ENCODE data around the gene CBFA2T2.
"Not testable (repeated sequence)": the region's sequence is repeated elsewhere in the genome, so short reads cannot be mapped to it uniquely, and the experiment has no call there.

The CBFA2T2 gene

DNA sequence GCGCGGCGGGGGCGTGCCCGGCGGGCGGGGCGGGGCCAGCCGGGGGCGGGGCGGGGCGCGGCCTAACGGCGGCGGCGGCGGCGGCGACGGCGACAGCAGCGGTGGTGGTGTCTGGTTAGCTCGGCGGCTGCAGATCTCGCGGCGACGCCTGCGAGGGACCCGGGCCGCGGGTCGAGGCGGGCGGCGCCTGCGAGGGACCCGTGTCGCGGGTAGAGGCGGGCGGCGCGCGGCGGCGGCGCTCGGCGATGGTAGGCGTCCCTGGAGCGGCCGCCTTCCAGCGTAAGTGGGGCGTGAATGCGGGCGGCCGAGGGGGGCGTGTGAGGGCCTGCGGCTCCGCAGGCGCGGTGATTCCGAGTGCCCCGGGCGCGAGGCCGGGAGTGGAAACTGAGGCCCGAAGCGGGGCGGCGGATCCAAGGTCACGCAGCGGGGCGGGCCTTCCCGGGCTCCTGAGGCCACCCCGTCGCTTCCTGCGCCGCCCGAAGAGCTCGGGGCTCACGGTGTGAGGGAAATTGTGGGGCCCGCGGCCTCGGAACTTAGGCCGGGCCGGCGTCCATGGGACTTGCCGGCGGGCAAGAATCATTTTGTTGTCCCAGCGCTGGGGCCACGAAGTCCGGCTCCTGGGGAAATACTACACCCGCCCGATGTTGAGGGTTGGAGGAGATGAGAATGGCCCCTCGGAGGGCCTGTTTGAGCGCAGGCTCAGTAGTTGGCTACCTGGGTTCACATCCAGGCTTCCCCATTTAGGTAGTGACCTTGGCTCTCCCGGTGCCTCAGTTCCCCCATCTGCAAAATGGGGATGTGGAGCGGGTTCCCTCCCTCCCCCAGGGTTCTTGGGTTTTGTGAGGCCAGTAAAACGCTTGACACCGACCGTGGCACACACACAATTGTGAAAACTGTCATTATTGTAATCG lies at the start of gene CBFA2T2:
Gene CBFA2T2 (plus strand): TSS at position 74 of the 911 bp plus-strand sequence. CDS start 172 bp downstream, at position 246.
- TF ChIP-seq, protein P1, sequence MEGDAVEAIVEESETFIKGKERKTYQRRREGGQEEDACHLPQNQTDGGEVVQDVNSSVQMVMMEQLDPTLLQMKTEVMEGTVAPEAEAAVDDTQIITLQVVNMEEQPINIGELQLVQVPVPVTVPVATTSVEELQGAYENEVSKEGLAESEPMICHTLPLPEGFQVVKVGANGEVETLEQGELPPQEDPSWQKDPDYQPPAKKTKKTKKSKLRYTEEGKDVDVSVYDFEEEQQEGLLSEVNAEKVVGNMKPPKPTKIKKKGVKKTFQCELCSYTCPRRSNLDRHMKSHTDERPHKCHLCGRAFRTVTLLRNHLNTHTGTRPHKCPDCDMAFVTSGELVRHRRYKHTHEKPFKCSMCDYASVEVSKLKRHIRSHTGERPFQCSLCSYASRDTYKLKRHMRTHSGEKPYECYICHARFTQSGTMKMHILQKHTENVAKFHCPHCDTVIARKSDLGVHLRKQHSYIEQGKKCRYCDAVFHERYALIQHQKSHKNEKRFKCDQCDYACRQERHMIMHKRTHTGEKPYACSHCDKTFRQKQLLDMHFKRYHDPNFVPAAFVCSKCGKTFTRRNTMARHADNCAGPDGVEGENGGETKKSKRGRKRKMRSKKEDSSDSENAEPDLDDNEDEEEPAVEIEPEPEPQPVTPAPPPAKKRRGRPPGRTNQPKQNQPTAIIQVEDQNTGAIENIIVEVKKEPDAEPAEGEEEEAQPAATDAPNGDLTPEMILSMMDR (IDR thresholded peaks at IDR 0.05; ENCODE audit: borderline replicate concordance, insufficient read depth, low read depth, low read length), result no peak
- H3K4me3 ChIP-seq (ENCODE audit: low read depth, low read length), result peak within 1 kb of the TSS; percentile 87

DNA sequence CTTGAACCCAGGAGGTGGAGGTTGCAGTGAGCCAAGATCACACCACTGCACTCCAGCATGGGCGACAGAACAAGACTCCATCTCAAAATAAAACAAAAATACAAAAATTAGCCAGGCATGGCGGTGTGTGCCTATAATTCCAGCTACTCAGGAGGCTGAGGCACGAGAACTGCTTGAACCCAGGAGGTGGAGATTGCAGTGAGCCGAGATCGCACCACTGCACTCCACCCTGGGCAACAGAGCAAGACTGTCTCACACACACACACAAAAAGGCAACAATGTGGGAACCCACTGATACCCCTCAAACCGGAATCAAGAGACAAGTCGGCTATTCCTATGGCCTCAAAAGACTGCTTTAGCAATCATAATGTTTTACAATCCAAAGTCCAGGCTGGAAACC lies 49.3 kb upstream of the CBFA2T2 start:
- H3K4me3 ChIP-seq (ENCODE audit: low read depth, low read length), result not testable (repeated sequence)

DNA sequence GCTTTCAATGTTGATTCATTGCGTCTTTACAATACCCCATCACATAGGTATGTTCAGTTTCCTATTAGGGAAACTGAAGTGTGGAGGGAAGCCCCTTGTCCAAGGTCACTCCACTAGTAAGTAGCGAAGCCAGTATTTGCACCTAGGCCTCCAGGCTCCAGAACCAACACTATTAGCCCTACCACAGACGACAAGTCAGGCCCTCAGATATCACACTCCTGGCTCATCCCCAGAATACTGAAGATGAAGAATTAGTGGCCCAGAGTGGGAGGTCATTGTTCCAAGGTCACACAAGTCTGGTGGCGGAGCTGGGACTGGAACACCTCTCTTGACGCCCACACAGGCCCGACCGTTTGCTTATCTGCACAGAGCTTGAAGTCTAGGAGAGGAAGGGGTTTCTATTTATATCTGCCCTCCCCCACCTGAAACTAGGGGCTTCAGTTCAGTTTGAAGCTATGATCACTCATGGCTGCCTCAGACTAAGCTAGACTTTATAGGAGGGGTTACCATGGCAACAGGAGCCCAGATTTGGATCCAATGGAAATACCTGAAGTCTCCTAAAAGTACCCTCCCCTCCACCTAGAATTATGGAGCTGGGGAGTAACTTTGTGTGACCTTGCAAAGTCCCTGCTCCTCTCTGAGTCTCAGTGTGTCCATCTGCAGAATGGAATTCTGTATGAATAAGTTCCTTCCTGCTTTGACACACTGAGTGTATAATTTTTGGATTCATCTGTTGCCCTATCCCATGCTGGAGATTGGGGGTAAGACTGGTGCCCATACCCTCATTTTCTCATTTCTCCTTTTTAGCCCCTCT lies 48.5 kb upstream of the CBFA2T2 start:
- no peak overlapping the region for H3K4me3 ChIP-seq (ENCODE audit: low read depth, low read length)
- TF ChIP-seq, protein P1 (IDR thresholded peaks at IDR 0.05; ENCODE audit: borderline replicate concordance, insufficient read depth, low read depth, low read length), result no peak

DNA sequence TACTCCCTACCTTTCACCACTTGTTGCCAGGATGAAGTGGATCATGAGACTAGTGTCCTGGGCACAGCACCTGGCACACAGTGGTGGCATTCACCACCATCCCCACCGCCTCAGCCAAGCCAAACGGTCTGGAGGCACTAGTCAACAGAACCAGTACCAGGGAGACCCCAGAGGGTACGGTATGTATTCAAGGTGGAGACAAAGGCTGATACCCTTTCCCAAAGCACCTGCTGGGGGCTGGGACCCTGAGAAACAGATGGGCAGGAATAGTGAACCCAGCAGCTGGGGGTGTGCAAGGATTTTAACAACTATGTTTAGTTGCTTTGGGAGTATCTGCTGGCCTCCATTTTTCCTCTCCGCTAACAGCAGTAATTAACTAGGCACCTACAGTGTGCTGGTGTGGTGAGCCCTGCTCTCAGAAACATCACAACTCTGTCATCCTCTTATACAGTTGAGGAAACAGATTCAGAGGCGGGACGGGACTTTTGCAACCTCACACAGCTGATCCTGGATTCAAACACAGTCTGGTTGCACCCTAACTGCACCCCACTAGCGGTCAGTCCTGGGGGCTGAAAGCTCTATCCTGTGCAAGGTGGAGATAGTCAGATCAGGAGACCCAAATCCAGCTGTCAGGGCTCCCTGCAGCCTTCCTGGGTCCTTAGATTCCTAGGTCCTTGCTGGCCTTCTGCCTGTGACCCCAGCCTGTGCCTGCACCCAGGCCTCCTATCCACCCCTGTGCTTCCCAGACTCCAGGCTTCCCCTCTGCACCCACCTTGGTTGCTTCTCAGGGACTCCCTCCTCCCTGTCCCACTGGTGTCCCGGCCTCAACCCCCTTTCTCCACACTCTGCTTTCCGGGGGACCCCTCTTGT lies 47.5 kb upstream of the CBFA2T2 start:
- peak overlapping the region; percentile 64 for H3K4me3 ChIP-seq (ENCODE audit: low read depth, low read length)
- TF ChIP-seq, protein P1 (IDR thresholded peaks at IDR 0.05; ENCODE audit: borderline replicate concordance, insufficient read depth, low read depth, low read length), result no peak

DNA sequence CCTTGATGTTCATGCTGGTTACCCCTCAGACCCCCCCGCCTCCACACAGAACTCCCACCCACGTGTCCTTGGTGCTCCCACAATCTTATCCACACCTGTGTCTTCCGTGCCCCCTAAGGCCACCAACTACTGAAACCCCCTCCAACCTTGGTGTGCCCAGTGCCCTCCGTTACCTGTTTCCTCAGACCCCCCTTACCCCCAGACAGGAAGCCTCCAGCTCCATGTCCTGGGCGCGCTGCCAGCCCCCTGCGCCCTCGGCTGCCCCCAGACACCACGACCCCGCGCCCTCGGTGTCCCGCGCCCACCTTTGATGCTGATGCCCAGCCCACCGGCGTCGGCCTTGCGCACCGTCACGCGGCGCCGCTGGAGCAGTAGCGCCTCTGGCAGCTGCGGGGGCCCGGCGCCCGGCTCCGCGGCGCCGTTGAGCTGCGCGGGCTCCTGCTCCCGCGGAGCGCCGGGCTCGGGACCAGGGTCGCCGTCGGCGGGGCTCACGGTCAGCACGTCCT lies 46.8 kb upstream of the CBFA2T2 start:
- H3K4me3 ChIP-seq (ENCODE audit: low read depth, low read length), result peak overlapping the region; percentile 64
- TF ChIP-seq, protein P1 (IDR thresholded peaks at IDR 0.05; ENCODE audit: borderline replicate concordance, insufficient read depth, low read depth, low read length), result no peak

DNA sequence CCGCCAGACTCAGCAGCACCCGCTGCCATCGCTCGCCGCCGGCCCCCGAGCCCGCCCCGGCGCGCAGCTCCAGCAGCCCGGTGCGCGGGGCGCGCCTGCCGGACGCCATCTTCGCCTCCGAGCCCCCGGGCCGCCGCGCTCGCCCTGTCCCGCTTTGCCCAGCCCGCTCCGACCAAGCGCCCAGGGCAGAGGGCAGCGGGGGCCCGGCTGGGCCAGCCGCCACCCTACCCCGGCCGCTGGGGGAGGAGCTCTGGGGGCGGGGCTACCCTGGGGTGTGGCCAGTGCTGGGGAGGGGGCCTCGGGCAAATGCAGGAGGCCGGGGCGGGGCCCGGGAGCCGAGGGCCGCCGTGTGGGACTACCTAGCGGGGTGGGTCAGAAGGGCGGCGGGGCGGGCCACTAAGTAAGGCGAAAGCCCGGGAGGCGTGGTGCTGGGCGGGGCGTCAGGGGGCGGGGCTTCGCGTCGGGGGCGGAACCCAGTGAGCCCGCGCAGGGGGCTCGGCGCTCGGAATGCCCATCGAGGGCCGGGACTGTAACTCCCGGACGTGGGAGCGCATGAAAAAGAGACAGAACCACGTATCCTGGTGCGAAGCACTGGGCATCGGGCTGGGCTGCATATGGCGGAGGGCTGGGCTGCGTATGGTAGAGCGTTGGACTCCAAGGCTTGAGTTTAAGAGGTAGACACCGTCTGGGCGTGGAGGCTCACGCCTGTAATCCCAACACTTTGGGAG lies 46.2 kb upstream of the CBFA2T2 start, which contains the start of gene SNTA1:
Gene SNTA1 (minus strand): TSS at position 252 of the 728 bp plus-strand sequence. CDS start 143 bp downstream, at position 109.
- TF ChIP-seq, protein P1 (IDR thresholded peaks at IDR 0.05; ENCODE audit: borderline replicate concordance, insufficient read depth, low read depth, low read length), result no peak
- H3K4me3 ChIP-seq (ENCODE audit: low read depth, low read length), result peak within 1 kb of the TSS; percentile 64
